Gastroesophageal sphincter (tissue), 4 donors: ENCODE results near the gene STMN1. TPM values are rescaled to one million over a fixed set of nuclear protein-coding genes. Genes with fewer than 3 reads are reported as not detected.
"Not testable (repeated sequence)": the region's sequence is repeated elsewhere in the genome, so short reads cannot be mapped to it uniquely, and the experiment has no call there.

Experiments used
- ATAC-seq: fragments of 150-250 bp; one replicate; pipeline ENCODE4 v1.9.1; 2016; ENCODE audit warnings: mild to moderate bottlenecking, moderate library complexity
- H3K27ac ChIP-seq, 4 donors: fragments of 200-600 bp; sonication (generic) in 3 of 4; 1 replicate in 3 of 4; 2 replicates in 1 of 4; pipeline ENCODE4 v1.5.1; 2016 to 2019
- H3K27me3 ChIP-seq: fragments of 200-600 bp; sonication (generic); one replicate; pipeline ENCODE4 v1.5.1; 2019
- H3K36me3 ChIP-seq, 2 donors: fragments of 200-600 bp; sonication (generic); one replicate each; pipeline ENCODE4 v1.5.1; 2019; ENCODE audit warnings: control low read depth in 1 of 2
- H3K4me1 ChIP-seq, 3 donors: fragments of 200-600 bp; sonication (generic); 1 replicate in 2 of 3; 2 replicates in 1 of 3; pipeline ENCODE4 v1.5.1; 2016 to 2019; ENCODE audit warnings: control low read depth in 2 of 3
- H3K4me3 ChIP-seq, 2 donors: fragments of 200-600 bp; sonication (generic); one replicate each; pipeline ENCODE4 v1.5.1; 2019; ENCODE audit warnings: mild to moderate bottlenecking in 1 of 2, moderate library complexity in 1 of 2
- H3K9me3 ChIP-seq, 3 donors: fragments of 200-600 bp; sonication (generic); one replicate each; pipeline ENCODE4 v1.5.1; 2017 to 2019; ENCODE audit warnings: control low read depth in 2 of 3
- EP300 ChIP-seq: sonication (generic); formaldehyde crosslinking; IDR thresholded peaks from one replicate; pipeline ENCODE4 v1.6.1; 2017; ENCODE audit warnings: antibody characterized with exemption, mild to moderate bottlenecking
- POLR2A ChIP-seq, 2 donors: fragments of 450-650 bp; IDR thresholded peaks; one replicate each; pipeline ENCODE4 v1.6.1; 2017; ENCODE audit warnings: antibody characterized with exemption in 2 of 2, mild to moderate bottlenecking in 2 of 2, moderate library complexity in 1 of 2
- POLR2AphosphoS5 ChIP-seq: sonication (generic); formaldehyde crosslinking; IDR thresholded peaks from one replicate; pipeline ENCODE4 v1.6.1; 2017; ENCODE audit warnings: antibody characterized with exemption
- WGBS, 2 donors: methylation state at CpG; one replicate each; pipeline ENCODE4 v1.1.5; 2018; ENCODE audit warnings: low coverage in 1 of 2; 5-methylcytosine and 5-hydroxymethylcytosine counted together
- total RNA-seq, 4 donors: library from RNA; depleted of rRNA; stranded (reverse); fragments of >200 nt; gene quantifications; one replicate each; pipeline ENCODE4 v1.1.0, GENCODE V29; 2016
- TF ChIP-seq, protein P1 (sequence below), 4 experiments: fragments of 200-600 bp in 2 of 4; fragments of 450-650 bp in 2 of 4; sonication (generic) in 1 of 4; IDR thresholded peaks; one replicate each; pipeline ENCODE4 v1.5.1; 2017 to 2019; ENCODE audit warnings: antibody characterized with exemption in 4 of 4, mild to moderate bottlenecking in 2 of 4, moderate library complexity in 2 of 4

Gene STMN1
- total RNA-seq, 4 donors from 2014 or later: 12.2 to 30.0 (median 14.6) TPM

GRCh38 chr1:25948641-25949040, 42.4 kb upstream of the STMN1 start:
- Histone ChIP-seq H3K36me3 (no peaks in the 10 kb centered on the region), H3K9me3 (peaks cover 0 to 8% (median 0%) of the 10 kb centered on the region in 3 donors), H3K27ac (no peak overlapping the region), H3K4me1 (peaks cover 0 to 14% (median 6%) of the 10 kb centered on the region in 3 donors), H3K27me3 (no peaks in the 10 kb centered on the region), H3K4me3 (no peak overlapping the region)
- no peak for ATAC-seq
- no peak for TF ChIP-seq EP300
- TF ChIP-seq, protein P1, sequence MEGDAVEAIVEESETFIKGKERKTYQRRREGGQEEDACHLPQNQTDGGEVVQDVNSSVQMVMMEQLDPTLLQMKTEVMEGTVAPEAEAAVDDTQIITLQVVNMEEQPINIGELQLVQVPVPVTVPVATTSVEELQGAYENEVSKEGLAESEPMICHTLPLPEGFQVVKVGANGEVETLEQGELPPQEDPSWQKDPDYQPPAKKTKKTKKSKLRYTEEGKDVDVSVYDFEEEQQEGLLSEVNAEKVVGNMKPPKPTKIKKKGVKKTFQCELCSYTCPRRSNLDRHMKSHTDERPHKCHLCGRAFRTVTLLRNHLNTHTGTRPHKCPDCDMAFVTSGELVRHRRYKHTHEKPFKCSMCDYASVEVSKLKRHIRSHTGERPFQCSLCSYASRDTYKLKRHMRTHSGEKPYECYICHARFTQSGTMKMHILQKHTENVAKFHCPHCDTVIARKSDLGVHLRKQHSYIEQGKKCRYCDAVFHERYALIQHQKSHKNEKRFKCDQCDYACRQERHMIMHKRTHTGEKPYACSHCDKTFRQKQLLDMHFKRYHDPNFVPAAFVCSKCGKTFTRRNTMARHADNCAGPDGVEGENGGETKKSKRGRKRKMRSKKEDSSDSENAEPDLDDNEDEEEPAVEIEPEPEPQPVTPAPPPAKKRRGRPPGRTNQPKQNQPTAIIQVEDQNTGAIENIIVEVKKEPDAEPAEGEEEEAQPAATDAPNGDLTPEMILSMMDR (IDR thresholded peaks at IDR 0.05): no peak
- no peak for TF ChIP-seq POLR2AphosphoS5
- TF ChIP-seq POLR2A (IDR thresholded peaks at IDR 0.05): no peak
- 75 to 88% methylated on average over 4 of the region's 4 CpGs for WGBS, 2 donors

DNA sequence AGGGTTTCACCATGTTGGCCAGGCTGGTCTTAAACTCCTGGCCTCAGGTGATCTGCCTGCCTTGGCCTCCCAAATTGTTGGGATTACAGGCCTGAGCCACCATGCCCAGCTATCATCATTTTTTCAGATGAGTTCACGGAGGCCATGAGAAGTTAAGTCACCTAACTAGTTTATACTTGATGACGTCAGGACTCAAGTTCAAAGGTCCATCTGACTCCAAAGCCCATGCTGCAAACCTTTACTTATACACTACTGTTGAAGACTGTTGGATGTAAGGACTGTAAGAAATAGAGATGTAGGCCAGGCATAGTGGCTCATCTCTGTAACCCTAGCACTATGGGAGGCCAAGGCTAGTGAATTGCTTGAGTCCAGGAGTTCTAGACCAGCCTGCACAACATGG, 40.8 kb upstream of the STMN1 start:
- Histone ChIP-seq H3K9me3 (peaks cover 0 to 11% (median 0%) of the 10 kb centered on the region in 3 donors), H3K4me3 (no peak overlapping the region), H3K36me3 (no peaks in the 10 kb centered on the region), H3K27ac (no peak overlapping the region), H3K4me1 (no peaks in the 10 kb centered on the region), H3K27me3 (no peaks in the 10 kb centered on the region)
- no peak for ATAC-seq
- WGBS, 2 donors: 100% methylated on average over 2 of the region's 2 CpGs; no CpG with 5 or more reads in 1 of the 2 donors
- TF ChIP-seq POLR2A (IDR thresholded peaks at IDR 0.05): no peak
- no peak for TF ChIP-seq POLR2AphosphoS5
- TF ChIP-seq EP300: no peak
- TF ChIP-seq, protein P1 (IDR thresholded peaks at IDR 0.05): no peak

DNA sequence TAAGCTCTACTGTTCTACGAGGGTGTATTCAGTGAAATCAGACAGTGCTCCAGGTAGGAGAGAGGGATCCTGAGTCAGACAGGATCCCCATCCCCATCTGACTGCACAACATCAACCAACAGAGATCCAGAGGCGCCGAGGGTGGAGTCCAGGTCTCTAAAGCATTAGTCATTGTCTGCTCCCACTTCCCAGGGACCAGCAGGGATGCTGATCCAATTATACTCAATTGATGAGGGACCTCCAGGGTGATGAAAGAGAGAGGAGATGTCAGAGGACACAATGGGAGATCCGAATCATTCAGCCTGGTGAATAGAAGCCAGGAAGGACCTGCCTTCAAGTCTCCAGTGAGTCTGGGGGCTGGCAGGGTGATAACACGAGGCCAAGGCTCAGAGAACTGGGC, 39.5 kb upstream of the STMN1 start:
- H3K27me3 ChIP-seq: no peaks in the 10 kb centered on the region
- H3K9me3 ChIP-seq: peaks cover 0 to 11% (median 0%) of the 10 kb centered on the region in 3 donors
- TF ChIP-seq, protein P1 (IDR thresholded peaks at IDR 0.05): no peak
- TF ChIP-seq POLR2A (IDR thresholded peaks at IDR 0.05) (no peak), POLR2AphosphoS5 (no peak), EP300 (no peak)
- no peak overlapping the region for H3K27ac ChIP-seq
- no peaks in the 10 kb centered on the region for H3K36me3 ChIP-seq
- no peak for ATAC-seq
- H3K4me3 ChIP-seq: no peak overlapping the region
- no peaks in the 10 kb centered on the region for H3K4me1 ChIP-seq
- WGBS, 2 donors: 54 to 100% methylated on average over 1 to 3 of the region's 5 CpGs

- no peak for ATAC-seq
- TF ChIP-seq, protein P1 (IDR thresholded peaks at IDR 0.05): no peak
- TF ChIP-seq EP300 (no peak), POLR2AphosphoS5 (no peak), POLR2A (IDR thresholded peaks at IDR 0.05) (no peak)
- no peaks in the 10 kb centered on the region for H3K4me1 ChIP-seq
Observed at GRCh38 chr1:25944986-25945385, 38.8 kb upstream of the STMN1 start.

GRCh38 chr1:25943511-25943910, 37.3 kb upstream of the STMN1 start:
- H3K4me3 ChIP-seq, ATAC-seq, H3K36me3 ChIP-seq, H3K27ac ChIP-seq, H3K4me1 ChIP-seq, H3K27me3 ChIP-seq: not testable (repeated sequence)
- 85 to 96% methylated on average over 3 to 4 of the region's 5 CpGs for WGBS, 2 donors
- H3K9me3 ChIP-seq: peaks cover 0 to 11% (median 0%) of the 10 kb centered on the region in 3 donors

More at GRCh38 chr1:25944986-25945385, 38.8 kb upstream of the STMN1 start:
- WGBS, 2 donors: 94% methylated on average over 3 of the region's 3 CpGs; no CpG with 5 or more reads in 1 of the 2 donors
- H3K4me3 ChIP-seq: no peak overlapping the region
- H3K27me3 ChIP-seq: no peaks in the 10 kb centered on the region
- no peak overlapping the region for H3K27ac ChIP-seq
- H3K36me3 ChIP-seq: no peaks in the 10 kb centered on the region
- H3K9me3 ChIP-seq: peaks cover 0 to 11% (median 0%) of the 10 kb centered on the region in 3 donors
